K562 (cell line): ENCODE data around the gene DPH7. TPM values are rescaled to one million over a fixed set of nuclear protein-coding genes. Genes with fewer than 3 reads are reported as not detected.

Experiments used
- C11orf30 ChIP-seq: fragments of 450-650 bp; IDR thresholded peaks from 2 replicates; pipeline ENCODE4 v1.6.1; 2016; ENCODE audit warnings: low read depth, mild to moderate bottlenecking
- CEBPG ChIP-seq, 3 experiments: fragments of 200-800 bp in 1 of 3; sonication (Bioruptor generic) in 1 of 3; sonication (generic) in 1 of 3; formaldehyde crosslinking in 1 of 3; IDR thresholded peaks in 2 of 3; conservative IDR thresholded peaks in 1 of 3; 2 replicates each; pipeline versions ENCODE4 v1.6.1 to v1.8.0; 2016 to 2022; ENCODE audit warnings: missing compliant biosample characterization in 2 of 3, missing genetic modification characterization in 2 of 3, mild to moderate bottlenecking in 1 of 3, missing genetic modification reagents in 1 of 3
- CHCHD3 ChIP-seq: fragments of 250-450 bp; sonication (Bioruptor Pico); IDR thresholded peaks from 2 replicates; pipeline ENCODE4 v2.1.2; 2022; ENCODE audit warnings: mild to moderate bottlenecking
- CREBBP ChIP-seq: IDR thresholded peaks from one replicate; pipeline ENCODE4 v1.6.1; 2012; ENCODE audit warnings: low read depth, mild to moderate bottlenecking, control low read depth, inconsistent platforms, low read length
- GTF2E2 ChIP-seq: fragments of 200-800 bp; sonication (Bioruptor generic); IDR thresholded peaks from 2 replicates; pipeline ENCODE4 v1.6.1; 2016; ENCODE audit warnings: missing genetic modification characterization, missing compliant biosample characterization
- HMG20A ChIP-seq: fragments of 450-650 bp; formaldehyde crosslinking; conservative IDR thresholded peaks from 2 replicates; pipeline ENCODE4 v1.4.0; 2020; ENCODE audit warnings: mild to moderate bottlenecking, mixed read lengths
- KLF10 ChIP-seq: fragments of 250-450 bp; sonication (Bioruptor Pico); IDR thresholded peaks from 2 replicates; pipeline ENCODE4 v1.6.1; 2021; ENCODE audit warnings: matching md5 sums
- LARP7 ChIP-seq: fragments of 450-650 bp; IDR thresholded peaks from 2 replicates; pipeline ENCODE4 v1.6.1; 2016
- MAFF ChIP-seq: IDR thresholded peaks from 2 replicates; pipeline ENCODE4 v1.6.1; 2012; ENCODE audit warnings: low read length, improper control_type of control experiment
- MEIS2 ChIP-seq: fragments of 450-650 bp; IDR thresholded peaks from 2 replicates; pipeline ENCODE4 v1.6.1; 2014; ENCODE audit warnings: mild to moderate bottlenecking; ENCODE audit not compliant: partially characterized antibody
- NFE2L1 ChIP-seq: fragments of 450-650 bp; IDR thresholded peaks from 2 replicates; pipeline ENCODE4 v1.6.1; 2016; ENCODE audit warnings: missing genetic modification characterization, low read depth, mild to moderate bottlenecking, missing compliant biosample characterization, moderate library complexity, borderline replicate concordance
- PHTF2 ChIP-seq: fragments of 250-450 bp; sonication (Bioruptor Pico); IDR thresholded peaks from 2 replicates; pipeline ENCODE4 v1.5.0; 2021; ENCODE audit warnings: mild to moderate bottlenecking
- SNIP1 ChIP-seq: fragments of 450-650 bp; IDR thresholded peaks from 2 replicates; pipeline ENCODE4 v1.7.1; 2017; ENCODE audit warnings: low read depth, mild to moderate bottlenecking
- STAT5A ChIP-seq: IDR thresholded peaks from 2 replicates; pipeline ENCODE4 v1.6.1; 2012; ENCODE audit warnings: low read length, inconsistent platforms, borderline replicate concordance
- STAT6 ChIP-seq: sonication (generic); formaldehyde crosslinking; IDR thresholded peaks from 2 replicates; pipeline ENCODE4 v1.8.1; 2023; ENCODE audit warnings: mild to moderate bottlenecking, missing genetic modification reagents
- TCF3 ChIP-seq: sonication (generic); formaldehyde crosslinking; IDR thresholded peaks from 2 replicates; pipeline ENCODE4 v1.4.0; 2020; ENCODE audit warnings: mild to moderate bottlenecking, missing genetic modification reagents
- TSC22D4 ChIP-seq: fragments of 450-650 bp; IDR thresholded peaks from 2 replicates; pipeline ENCODE4 v1.6.1; 2016; ENCODE audit warnings: missing genetic modification characterization, missing biosample characterization, control low read depth
- XRCC3 ChIP-seq: fragments of 450-650 bp; IDR thresholded peaks from 2 replicates; pipeline ENCODE4 v1.6.1; 2017; ENCODE audit warnings: mild to moderate bottlenecking, moderate library complexity
- ZNF184 ChIP-seq: sonication (generic); formaldehyde crosslinking; IDR thresholded peaks from 2 replicates; pipeline ENCODE4 v1.5.0; 2020; ENCODE audit warnings: missing genetic modification reagents
- ZNF354B ChIP-seq: fragments of 250-450 bp; sonication (Bioruptor Pico); IDR thresholded peaks from 2 replicates; pipeline ENCODE4 v1.4.0; 2020
- ZNF445 ChIP-seq: fragments of 250-450 bp; sonication (Bioruptor Pico); IDR thresholded peaks from 2 replicates; pipeline ENCODE4 v1.4.0; 2020; ENCODE audit warnings: low read depth, mild to moderate bottlenecking, moderate library complexity
- ZNF583 ChIP-seq: fragments of 250-450 bp; sonication (Bioruptor Pico); IDR thresholded peaks from 2 replicates; pipeline ENCODE4 v1.4.0; 2020
- ZNF584 ChIP-seq: fragments of 200-800 bp; sonication (Bioruptor generic); IDR thresholded peaks from 2 replicates; pipeline ENCODE4 v1.6.1; 2016; ENCODE audit warnings: low read depth, mild to moderate bottlenecking, missing genetic modification characterization, missing compliant biosample characterization
- polyA plus RNA-seq, 8 experiments: library from polyadenylated mRNA; depleted of rRNA in 4 of 8; stranded (reverse) in 5 of 8; unstranded in 3 of 8; fragments of >200 nt; fragmentation: Nextera tagmentation in 2 of 8; fragmentation: Illumina TruSeq in 1 of 8; extraction: Ambion mirVana in 2 of 8; extraction: Trizol in 1 of 8; gene quantifications; 2 replicates each; pipeline versions ENCODE4 v1.2.1 to v1.2.3, GENCODE V29; 2011 to 2014; ENCODE audit warnings: inconsistent platforms in 1 of 8, missing spikeins in 1 of 8
- total RNA-seq, 7 experiments: library from RNA; depleted of rRNA in 6 of 7; stranded (reverse); fragments of >200 nt in 6 of 7; fragmentation: Illumina TruSeq in 2 of 7; extraction: Trizol in 2 of 7; gene quantifications; 2 replicates each; pipeline versions ENCODE4 v1.2.1 to v1.2.3, GENCODE V29; 2011 to 2021; ENCODE audit warnings: low replicate concordance in 1 of 7
- TF ChIP-seq, protein P1 (sequence below): fragments of 250-450 bp; sonication (Bioruptor Pico); IDR thresholded peaks from 2 replicates; pipeline ENCODE4 v1.5.1; 2021; ENCODE audit warnings: mild to moderate bottlenecking
- TF ChIP-seq, protein P2 (sequence below): fragments of 450-650 bp; IDR thresholded peaks from 2 replicates; pipeline ENCODE4 v1.6.1; 2016; ENCODE audit warnings: antibody characterized with exemption

The DPH7 gene
- total and polyA plus RNA-seq, 9 of the 15 experiments (the other 6 are each of a cell fraction or from before 2014, with no cell fraction given) = 13.9 to 68.6 (median 41.3) TPM

DNA sequence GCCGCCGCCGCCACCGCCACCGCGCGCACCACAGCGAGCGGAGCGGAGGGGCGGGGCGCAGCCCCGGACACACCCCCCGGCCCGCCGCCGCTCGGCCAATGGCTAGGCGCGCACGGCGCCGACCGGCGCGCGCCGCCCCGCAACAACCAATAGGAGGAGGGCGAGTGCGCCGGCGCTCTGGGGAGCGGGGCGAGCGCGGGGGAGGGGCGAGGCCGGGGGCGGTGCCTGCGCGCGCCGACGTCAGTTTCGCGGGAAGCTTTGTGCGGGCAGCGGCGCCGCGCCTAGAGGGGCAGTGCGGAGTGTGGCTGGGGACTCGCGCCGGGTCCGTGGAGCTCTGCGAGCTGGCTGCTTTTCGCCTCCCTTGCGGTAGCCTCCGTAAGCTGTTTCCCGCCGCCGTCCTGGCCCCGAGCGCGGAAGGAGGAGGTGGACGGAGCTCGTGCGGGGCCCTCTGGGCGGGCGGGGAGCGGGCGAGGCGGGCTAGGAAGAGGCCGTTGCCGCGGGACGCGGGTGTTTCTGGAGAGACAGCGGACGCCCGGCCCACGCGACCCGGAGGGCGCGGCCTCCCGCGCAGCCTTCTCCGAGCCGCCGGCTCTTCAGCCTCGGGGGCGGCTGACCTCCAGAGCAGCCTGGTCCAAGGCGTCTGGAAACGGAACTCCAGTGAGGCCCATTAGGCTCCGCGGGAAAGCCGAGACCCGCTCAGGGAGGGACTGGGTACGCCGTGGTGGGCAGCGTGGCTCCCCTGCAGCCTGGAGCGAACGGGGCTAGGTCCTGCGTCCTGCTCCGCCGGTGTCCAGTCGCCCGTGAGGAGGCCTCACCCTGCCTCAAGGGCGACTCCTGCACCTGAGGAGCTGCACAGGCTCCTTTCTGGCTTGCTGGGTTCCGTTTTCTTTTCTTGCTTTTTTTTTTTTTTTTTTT lies 12.0 kb upstream of the DPH7 start, which contains the start of gene ZMYND19 (continued):
- TF ChIP-seq NFE2L1 (tag) = no peak
- no peak for TF ChIP-seq STAT5A
- TF ChIP-seq ZNF583 (CRISPR knock-in tag) = no peak
- TF ChIP-seq C11orf30 = no peak
- no peak for TF ChIP-seq ZNF354B (CRISPR knock-in tag)
- no peak for TF ChIP-seq CEBPG (CRISPR knock-in tag; IDR thresholded peaks at IDR 0.05)
- no peak for TF ChIP-seq CEBPG (tag; conservative IDR thresholded peaks at IDR 0.05 in 1 of 2, IDR thresholded peaks at IDR 0.05 in 1 of 2)
- TF ChIP-seq PHTF2 (CRISPR knock-in tag) = no peak
- TF ChIP-seq CHCHD3 (CRISPR knock-in tag) = no peak
- no peak for TF ChIP-seq SNIP1
- no peak for TF ChIP-seq STAT6
- TF ChIP-seq CREBBP = no peak
- TF ChIP-seq TCF3 (CRISPR knock-in tag) = no peak
- TF ChIP-seq, protein P1, sequence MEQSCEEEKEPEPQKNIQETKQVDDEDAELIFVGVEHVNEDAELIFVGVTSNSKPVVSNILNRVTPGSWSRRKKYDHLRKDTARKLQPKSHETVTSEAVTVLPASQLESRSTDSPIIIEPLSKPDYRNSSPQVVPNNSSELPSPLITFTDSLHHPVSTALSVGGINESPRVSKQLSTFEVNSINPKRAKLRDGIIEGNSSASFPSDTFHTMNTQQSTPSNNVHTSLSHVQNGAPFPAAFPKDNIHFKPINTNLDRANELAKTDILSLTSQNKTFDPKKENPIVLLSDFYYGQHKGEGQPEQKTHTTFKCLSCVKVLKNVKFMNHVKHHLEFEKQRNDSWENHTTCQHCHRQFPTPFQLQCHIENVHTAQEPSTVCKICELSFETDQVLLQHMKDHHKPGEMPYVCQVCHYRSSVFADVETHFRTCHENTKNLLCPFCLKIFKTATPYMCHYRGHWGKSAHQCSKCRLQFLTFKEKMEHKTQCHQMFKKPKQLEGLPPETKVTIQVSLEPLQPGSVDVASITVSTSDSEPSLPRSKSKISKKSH (CRISPR knock-in tag) = no peak
- TF ChIP-seq KLF10 (CRISPR knock-in tag) = no peak
- TF ChIP-seq MEIS2 = no peak
- no peak for TF ChIP-seq ZNF445
- no peak for TF ChIP-seq TSC22D4 (tag)
- TF ChIP-seq ZNF184 (CRISPR knock-in tag) = no peak
- TF ChIP-seq, protein P2, sequence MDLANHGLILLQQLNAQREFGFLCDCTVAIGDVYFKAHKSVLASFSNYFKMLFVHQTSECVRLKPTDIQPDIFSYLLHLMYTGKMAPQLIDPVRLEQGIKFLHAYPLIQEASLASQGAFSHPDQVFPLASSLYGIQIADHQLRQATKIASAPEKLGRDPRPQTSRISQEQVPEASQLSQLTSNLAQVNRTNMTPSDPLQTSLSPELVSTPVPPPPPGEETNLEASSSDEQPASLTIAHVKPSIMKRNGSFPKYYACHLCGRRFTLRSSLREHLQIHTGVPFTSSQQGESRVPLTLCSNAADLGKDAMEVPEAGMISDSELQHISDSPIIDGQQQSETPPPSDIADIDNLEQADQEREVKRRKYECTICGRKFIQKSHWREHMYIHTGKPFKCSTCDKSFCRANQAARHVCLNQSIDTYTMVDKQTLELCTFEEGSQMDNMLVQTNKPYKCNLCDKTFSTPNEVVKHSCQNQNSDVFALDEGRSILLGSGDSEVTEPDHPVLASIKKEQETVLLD = no peak
- no peak for TF ChIP-seq LARP7
- no peak for TF ChIP-seq HMG20A (CRISPR knock-in tag)
- no peak for TF ChIP-seq XRCC3
- TF ChIP-seq GTF2E2 (tag) = no peak
- no peak for TF ChIP-seq MAFF
- no peak for TF ChIP-seq ZNF584 (CRISPR knock-in tag)
